Activated B cell treated with CpG ODN at 0.5 μM for 24 hours (primary cell): Measurements from ENCODE around the gene DENND5A. TPM values are rescaled to one million over a fixed set of nuclear protein-coding genes. Genes with fewer than 3 reads are reported as not detected.
"Not testable (repeated sequence)": the region's sequence is repeated elsewhere in the genome, so short reads cannot be mapped to it uniquely, and the experiment has no call there.

Experiments used
- ATAC-seq: fragments of 200-7000 bp; cut with Tn5 transposase; one replicate; pipeline ENCODE4 v1.10.0; 2021; ENCODE audit warnings: low read depth, mild to moderate bottlenecking, moderate library complexity
- CTCF ChIA-PET: fragments of 350-600 bp; sonication (Branson Sonifier 250); formaldehyde crosslinking; loops from one replicate; lab custom pipeline; 2021; ENCODE audit warnings: antibody characterized with exemption; lab: Charles Lee
- POLR2A ChIA-PET: fragments of 350-600 bp; sonication (Branson Sonifier 250); formaldehyde crosslinking; loops from one replicate; lab custom pipeline; 2021; ENCODE audit warnings: antibody characterized with exemption; lab: Charles Lee
- DNase-seq: peaks from one replicate; pipeline ENCODE4 v3.0.0; 2022
- H3K27ac Mint-ChIP-seq: one replicate; pipeline ENCODE4 v1.8.0; 2020; ENCODE audit warnings: mixed read lengths
- H3K27me3 Mint-ChIP-seq: one replicate; pipeline ENCODE4 v1.8.0; 2021; ENCODE audit warnings: mixed read lengths
- H3K36me3 Mint-ChIP-seq: one replicate; pipeline ENCODE4 v1.8.0; 2021; ENCODE audit warnings: low read depth, mixed read lengths
- H3K4me1 Mint-ChIP-seq: one replicate; pipeline ENCODE4 v1.8.0; 2021; ENCODE audit warnings: mixed read lengths
- H3K4me3 Mint-ChIP-seq: one replicate; pipeline ENCODE4 v1.8.0; 2020; ENCODE audit warnings: mild to moderate bottlenecking, mixed read lengths
- H3K9me3 Mint-ChIP-seq: one replicate; pipeline ENCODE4 v1.8.0; 2020; ENCODE audit warnings: mixed read lengths
- intact Hi-C: fragments of 100-400 bp; cut with micrococcal nuclease; formaldehyde crosslinking; loops from one replicate; pipeline ENCODE4 v1.15.1; 2024
- total RNA-seq: library from RNA; stranded (reverse); gene quantifications from 2 replicates; pipeline ENCODE4 v1.2.3, GENCODE V29; 2022
- TF ChIP-seq, protein P1 (sequence below): fragments of 200-600 bp; IDR thresholded peaks from one replicate; pipeline ENCODE4 v1.8.0; 2022; ENCODE audit warnings: antibody characterized with exemption, mild to moderate bottlenecking

DENND5A gene
- total RNA-seq, 1 donor from 2014 or later: 24.4 TPM

DNA sequence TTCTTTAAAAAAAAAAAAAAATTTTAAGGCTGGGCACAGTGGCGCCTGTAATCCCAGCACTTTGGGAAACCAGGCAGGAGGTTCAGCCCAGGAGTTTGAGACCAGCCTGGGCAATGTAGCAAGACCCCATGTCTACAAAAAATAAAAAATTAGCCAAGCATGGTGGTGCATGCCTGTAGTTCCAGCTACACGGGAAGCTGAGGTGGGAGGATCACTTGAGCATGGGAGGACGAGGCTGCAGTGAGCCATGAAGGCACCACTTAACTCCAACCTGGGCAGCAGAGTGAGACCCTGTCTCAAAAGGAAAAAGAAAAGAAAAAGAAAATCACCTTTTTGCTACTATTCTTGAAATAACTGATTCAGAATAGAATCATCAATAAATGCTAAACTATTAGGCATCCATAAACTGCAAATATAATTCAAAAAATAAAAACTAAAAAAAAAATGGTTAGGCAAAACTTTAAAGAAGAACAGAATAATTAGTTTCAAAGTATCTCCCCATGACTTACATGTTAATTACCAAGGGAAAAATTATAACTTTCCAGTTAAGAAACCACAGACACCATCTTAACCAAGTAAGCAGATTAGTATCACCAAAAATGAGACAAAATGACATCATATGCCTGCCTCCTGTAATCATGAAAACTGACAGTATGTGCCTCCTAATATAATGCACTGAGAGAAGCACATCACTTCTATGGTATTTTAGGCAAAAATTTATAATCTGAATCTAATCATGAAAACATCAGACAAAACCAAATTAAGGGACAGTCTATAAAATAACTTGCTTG is 63.6 kb downstream of the DENND5A start:
- CTCF ChIA-PET: no interaction called here
- no peaks in the 10 kb centered on the region for H3K27me3 Mint-ChIP-seq
- no peak overlapping the region for H3K27ac Mint-ChIP-seq

DNA sequence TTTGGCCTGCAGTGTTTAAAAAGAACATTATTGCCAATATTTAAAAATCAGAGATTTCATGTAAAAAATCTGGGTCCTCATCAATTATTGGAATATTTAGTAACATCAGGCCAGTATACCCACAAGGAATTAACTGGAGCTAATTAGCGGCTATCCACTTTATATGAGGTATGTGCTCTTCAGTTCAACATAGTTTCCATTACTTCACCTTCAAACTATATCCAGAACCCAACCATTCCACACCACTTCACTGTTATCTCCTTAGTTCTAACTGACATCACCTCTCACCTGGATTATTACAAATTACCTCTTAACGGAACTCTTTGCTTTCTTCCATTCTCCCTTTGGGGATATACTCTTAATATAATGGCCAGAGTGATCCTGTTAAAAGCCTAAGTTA is 64.7 kb downstream of the DENND5A start:
- POLR2A ChIA-PET: no interaction called here

More for the DNA sequence above, 63.6 kb downstream of the DENND5A start:
- H3K4me3 Mint-ChIP-seq: no peak overlapping the region
- POLR2A ChIA-PET: no interaction called here
- intact Hi-C loops: no loop called here
- no peaks in the 10 kb centered on the region for H3K9me3 Mint-ChIP-seq
- H3K4me1 Mint-ChIP-seq: no peaks in the 10 kb centered on the region
- DNase-seq (no peak), ATAC-seq (no peak)
- TF ChIP-seq, protein P1, sequence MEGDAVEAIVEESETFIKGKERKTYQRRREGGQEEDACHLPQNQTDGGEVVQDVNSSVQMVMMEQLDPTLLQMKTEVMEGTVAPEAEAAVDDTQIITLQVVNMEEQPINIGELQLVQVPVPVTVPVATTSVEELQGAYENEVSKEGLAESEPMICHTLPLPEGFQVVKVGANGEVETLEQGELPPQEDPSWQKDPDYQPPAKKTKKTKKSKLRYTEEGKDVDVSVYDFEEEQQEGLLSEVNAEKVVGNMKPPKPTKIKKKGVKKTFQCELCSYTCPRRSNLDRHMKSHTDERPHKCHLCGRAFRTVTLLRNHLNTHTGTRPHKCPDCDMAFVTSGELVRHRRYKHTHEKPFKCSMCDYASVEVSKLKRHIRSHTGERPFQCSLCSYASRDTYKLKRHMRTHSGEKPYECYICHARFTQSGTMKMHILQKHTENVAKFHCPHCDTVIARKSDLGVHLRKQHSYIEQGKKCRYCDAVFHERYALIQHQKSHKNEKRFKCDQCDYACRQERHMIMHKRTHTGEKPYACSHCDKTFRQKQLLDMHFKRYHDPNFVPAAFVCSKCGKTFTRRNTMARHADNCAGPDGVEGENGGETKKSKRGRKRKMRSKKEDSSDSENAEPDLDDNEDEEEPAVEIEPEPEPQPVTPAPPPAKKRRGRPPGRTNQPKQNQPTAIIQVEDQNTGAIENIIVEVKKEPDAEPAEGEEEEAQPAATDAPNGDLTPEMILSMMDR: no peak
- peaks cover 28% of the 10 kb centered on the region for H3K36me3 Mint-ChIP-seq

DNA sequence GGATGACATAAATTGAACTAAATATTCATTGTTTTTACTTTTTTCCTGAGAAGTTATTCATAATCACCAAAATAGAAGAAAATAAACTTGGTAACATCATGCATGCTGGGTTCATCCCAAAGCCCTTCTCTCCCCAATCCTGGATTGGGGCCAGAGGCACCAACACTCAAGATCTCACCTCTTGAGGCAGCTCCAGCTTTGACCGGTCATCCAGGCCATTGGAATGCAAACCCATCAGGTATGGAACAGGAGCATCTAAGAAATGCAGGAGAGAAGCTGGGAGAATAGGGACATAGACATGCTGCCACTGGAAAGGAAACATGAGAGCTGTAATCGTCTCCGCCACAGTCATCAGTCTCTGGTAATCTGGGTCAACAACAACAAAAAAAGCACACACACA is 71.8 kb downstream of the DENND5A start:
- ChIA-PET POLR2A (no interaction called here), CTCF (no interaction called here)
- Mint-ChIP-seq H3K27me3 (no peaks in the 10 kb centered on the region), H3K36me3 (peaks cover 41% of the 10 kb centered on the region), H3K4me3 (no peak overlapping the region), H3K27ac (no peak overlapping the region), H3K4me1 (no peaks in the 10 kb centered on the region), H3K9me3 (peaks cover 2% of the 10 kb centered on the region)
- no peak for DNase-seq
- no peak for ATAC-seq
- intact Hi-C loops: no loop called here
- TF ChIP-seq, protein P1: no peak

More for the DNA sequence above, 64.7 kb downstream of the DENND5A start:
- Mint-ChIP-seq H3K4me1 (no peaks in the 10 kb centered on the region), H3K4me3 (no peak overlapping the region), H3K36me3 (peaks cover 30% of the 10 kb centered on the region), H3K27me3 (no peaks in the 10 kb centered on the region), H3K9me3 (no peaks in the 10 kb centered on the region), H3K27ac (no peak overlapping the region)
- TF ChIP-seq, protein P1: no peak
- CTCF ChIA-PET: no interaction called here
- ATAC-seq (no peak), DNase-seq (no peak)
- intact Hi-C loops: no loop called here

DNA sequence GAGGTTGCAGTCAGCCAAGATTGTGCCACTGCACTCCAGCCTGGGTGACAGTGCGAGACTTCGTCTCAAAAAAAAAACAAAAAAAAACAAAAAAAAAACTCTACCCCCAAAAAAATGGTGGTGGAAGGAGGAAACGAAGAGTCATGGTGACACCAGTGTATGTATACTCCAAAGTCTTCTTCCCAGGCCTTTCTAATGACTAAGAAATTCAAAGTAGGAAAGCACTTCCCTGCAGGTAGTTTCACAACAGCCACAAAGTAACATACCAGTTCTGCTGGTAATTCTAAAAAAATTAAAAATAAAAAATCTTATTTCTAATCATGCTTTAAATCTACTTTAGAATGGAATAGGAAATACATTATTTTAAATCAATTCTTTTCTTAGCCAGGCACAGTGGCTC is 72.6 kb downstream of the DENND5A start:
- Mint-ChIP-seq H3K27ac (no peak overlapping the region), H3K36me3 (peaks cover 41% of the 10 kb centered on the region)
- CTCF ChIA-PET: no interaction called here

DNA sequence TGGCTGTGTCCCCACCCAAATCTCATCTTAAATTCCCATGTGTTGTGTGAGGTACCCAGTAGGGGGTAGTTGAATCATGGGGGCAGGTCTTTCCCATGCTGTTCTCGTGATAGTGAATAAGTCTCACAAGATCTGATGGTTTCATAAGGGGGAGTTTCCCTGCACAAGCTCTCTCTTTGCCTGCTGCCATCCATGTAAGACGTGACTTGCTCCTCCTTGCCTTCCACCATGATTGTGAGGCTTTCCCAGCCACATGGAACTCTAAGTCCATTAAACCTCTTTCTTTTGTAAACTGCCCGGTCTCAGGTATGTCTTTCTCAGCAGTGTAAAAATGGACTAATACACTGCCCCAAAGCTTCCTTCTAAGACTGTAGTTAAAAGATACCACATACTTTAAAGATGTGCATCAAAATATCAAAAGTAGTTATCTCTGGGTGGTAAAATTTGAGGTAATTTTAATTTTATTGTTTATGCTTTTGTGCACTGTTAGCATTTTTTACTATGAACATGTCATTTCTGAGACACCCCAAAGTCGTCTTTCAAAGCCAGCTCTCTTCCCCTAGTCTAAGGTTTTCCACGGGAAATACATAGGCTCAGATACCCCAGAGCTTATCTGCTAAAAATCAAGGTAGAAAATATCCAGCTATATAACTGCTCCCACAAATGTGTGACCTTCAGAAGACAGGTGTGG is 74.7 kb downstream of the DENND5A start:
- CTCF ChIA-PET, intact Hi-C loops, H3K27me3 Mint-ChIP-seq, H3K4me1 Mint-ChIP-seq, H3K27ac Mint-ChIP-seq, DNase-seq, H3K4me3 Mint-ChIP-seq, H3K9me3 Mint-ChIP-seq, ATAC-seq: not testable (repeated sequence)
- POLR2A ChIA-PET: interaction anchor here (0.5 to 1.3 kb wide), 2 partner anchors 9 to 231 kb away, joined by 3 read pairs; no protein-coding TSS in a partner anchor
- peaks cover 39% of the 10 kb centered on the region for H3K36me3 Mint-ChIP-seq

More for the DNA sequence above, 72.6 kb downstream of the DENND5A start:
- H3K9me3 Mint-ChIP-seq: peaks cover 2% of the 10 kb centered on the region
- POLR2A ChIA-PET: no interaction called here
- intact Hi-C loops: no loop called here
- TF ChIP-seq, protein P1: no peak
- ATAC-seq (no peak), DNase-seq (no peak)
- H3K27me3 Mint-ChIP-seq: no peaks in the 10 kb centered on the region
- H3K4me1 Mint-ChIP-seq: no peaks in the 10 kb centered on the region
- no peak overlapping the region for H3K4me3 Mint-ChIP-seq

DNA sequence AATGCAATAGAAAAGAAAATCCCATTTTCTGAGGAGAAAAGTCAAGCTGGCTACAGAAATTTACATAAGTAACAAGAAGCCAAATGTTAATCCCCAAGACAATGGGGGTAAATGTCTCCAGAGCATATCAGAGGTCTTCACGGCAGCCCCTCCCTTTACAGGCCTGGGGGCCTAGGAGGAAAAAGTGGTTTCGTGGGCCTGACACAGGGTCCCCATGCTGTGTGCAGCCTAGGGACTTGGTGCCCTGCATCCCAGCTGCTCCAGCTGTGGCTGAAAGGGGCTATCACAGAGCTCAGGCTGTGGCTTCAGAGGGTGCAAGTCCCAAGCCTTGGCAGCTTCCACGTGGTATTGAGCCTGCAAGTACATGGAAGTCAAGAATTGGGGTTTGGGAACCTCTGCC is 76.3 kb downstream of the DENND5A start:
- POLR2A ChIA-PET, intact Hi-C loops, H3K9me3 Mint-ChIP-seq, ATAC-seq, H3K27ac Mint-ChIP-seq, H3K4me3 Mint-ChIP-seq, H3K27me3 Mint-ChIP-seq, CTCF ChIA-PET, H3K4me1 Mint-ChIP-seq, DNase-seq: not testable (repeated sequence)
- H3K36me3 Mint-ChIP-seq: peaks cover 38% of the 10 kb centered on the region
